ENCODE measurements around the gene FARP1.

GRCh38 chr13:98366959-98367358 lies 224.1 kb downstream of the FARP1 start:
- TF ChIP-seq POLR2AphosphoS5 (IDR thresholded peaks at IDR 0.05; ENCODE audit: low read depth, low read length) (no peak), TAF1 (IDR thresholded peaks at IDR 0.05; ENCODE audit: borderline replicate concordance, insufficient read depth, low read length) (no peak), REST (IDR thresholded peaks at IDR 0.05; ENCODE audit: insufficient read depth in 1 of 2, low read depth in 2 of 2, low read length in 2 of 2) (no peak)

All from PFSK-1 (cell line).